Large intestine (tissue), 12 donors: ENCODE data around the gene AIP. TPM values are rescaled to one million over a fixed set of nuclear protein-coding genes. Genes with fewer than 3 reads are reported as not detected.

ENCODE experiments used
- DNase-seq, 2 donors: peaks; one replicate each; pipeline versions ENCODE4 v3.0.0 to v3.0.0-alpha.2; 2013
- H3K27ac ChIP-seq: one replicate; pipeline ENCODE4 v1.5.1; 2013; ENCODE audit warnings: low read length
- H3K27me3 ChIP-seq: 2 replicates; pipeline ENCODE4 v1.6.1; 2013; ENCODE audit warnings: low read length; ENCODE audit not compliant: control insufficient read depth, insufficient read depth
- H3K36me3 ChIP-seq: 2 replicates; pipeline ENCODE4 v1.6.1; 2013; ENCODE audit warnings: low read length; ENCODE audit not compliant: control insufficient read depth, insufficient read depth
- H3K4me1 ChIP-seq: one replicate; pipeline ENCODE4 v1.6.1; 2013; ENCODE audit warnings: low read length; ENCODE audit not compliant: control insufficient read depth, insufficient read depth
- H3K4me3 ChIP-seq: one replicate; pipeline ENCODE4 v1.5.1; 2013; ENCODE audit warnings: low read length
- H3K9me3 ChIP-seq: one replicate; pipeline ENCODE4 v1.6.1; 2013; ENCODE audit warnings: mild to moderate bottlenecking, low read depth, low read length, moderate library complexity; ENCODE audit not compliant: control insufficient read depth
- WGBS: methylation state at CpG from one replicate; pipeline ENCODE4 v1.1.5; 2013; ENCODE audit warnings: low lambda C conversion rate; ENCODE audit not compliant: insufficient coverage; 5-methylcytosine and 5-hydroxymethylcytosine counted together
- long read RNA-seq, 11 donors: transcript quantifications; one replicate each; lab custom pipeline, GENCODE V29; 2026
- polyA plus RNA-seq: library from polyadenylated mRNA; unstranded; fragments of 120-200 nt; gene quantifications from one replicate; pipeline ENCODE4 v1.2.1, GENCODE V29; 2013

The AIP gene
- 48.0 TPM for polyA plus RNA-seq
- long read RNA-seq, donor 1, transcript AIP-201 (6 exons, 1,221 nt) = major isoform, 15 of 15 reads
- long read RNA-seq, donor 1, partial matches to known transcripts = 0 of 15 reads
- long read RNA-seq, donor 1, other reads (novel, unspliced or antisense) = 0 of 15 reads
- long read RNA-seq, donor 2, transcript AIP-201 (6 exons, 1,221 nt) = major isoform, 22 of 25 reads
- long read RNA-seq, donor 2, partial matches to known transcripts = 0 of 25 reads
- long read RNA-seq, donor 2, other reads (novel, unspliced or antisense) = 0 of 25 reads
- long read RNA-seq, donor 3 = 0 reads
- long read RNA-seq, donor 4, partial matches to known transcripts = 0 of 1 reads
- long read RNA-seq, donor 4, other reads (novel, unspliced or antisense) = 0 of 1 reads
- long read RNA-seq, donor 5, transcript AIP-201 (6 exons, 1,221 nt) = major isoform, 12 of 13 reads
- long read RNA-seq, donor 5, partial matches to known transcripts = 0 of 13 reads
- long read RNA-seq, donor 5, other reads (novel, unspliced or antisense) = 0 of 13 reads
- long read RNA-seq, donor 6, transcript AIP-201 (6 exons, 1,221 nt) = major isoform, 22 of 47 reads
- long read RNA-seq, donor 6, partial matches to known transcripts = 18 of 47 reads
- long read RNA-seq, donor 6, other reads (novel, unspliced or antisense) = 5 of 47 reads
- long read RNA-seq, donor 7, transcript AIP-201 (6 exons, 1,221 nt) = major isoform, 13 of 13 reads
- long read RNA-seq, donor 7, partial matches to known transcripts = 0 of 13 reads
- long read RNA-seq, donor 7, other reads (novel, unspliced or antisense) = 0 of 13 reads
- long read RNA-seq, donor 8, transcript AIP-201 (6 exons, 1,221 nt) = major isoform, 20 of 21 reads
- long read RNA-seq, donor 8, partial matches to known transcripts = 0 of 21 reads
- long read RNA-seq, donor 8, other reads (novel, unspliced or antisense) = 0 of 21 reads
- long read RNA-seq, donor 9, transcript AIP-201 (6 exons, 1,221 nt) = major isoform, 25 of 33 reads
- long read RNA-seq, donor 9, partial matches to known transcripts = 0 of 33 reads
- long read RNA-seq, donor 9, other reads (novel, unspliced or antisense) = 5 of 33 reads
- long read RNA-seq, donor 10, transcript AIP-201 (6 exons, 1,221 nt) = major isoform, 25 of 27 reads
- long read RNA-seq, donor 10, partial matches to known transcripts = 0 of 27 reads
- long read RNA-seq, donor 10, other reads (novel, unspliced or antisense) = 0 of 27 reads
- long read RNA-seq, donor 11, transcript AIP-201 (6 exons, 1,221 nt) = major isoform, 13 of 13 reads
- long read RNA-seq, donor 11, partial matches to known transcripts = 0 of 13 reads
- long read RNA-seq, donor 11, other reads (novel, unspliced or antisense) = 0 of 13 reads

DNA sequence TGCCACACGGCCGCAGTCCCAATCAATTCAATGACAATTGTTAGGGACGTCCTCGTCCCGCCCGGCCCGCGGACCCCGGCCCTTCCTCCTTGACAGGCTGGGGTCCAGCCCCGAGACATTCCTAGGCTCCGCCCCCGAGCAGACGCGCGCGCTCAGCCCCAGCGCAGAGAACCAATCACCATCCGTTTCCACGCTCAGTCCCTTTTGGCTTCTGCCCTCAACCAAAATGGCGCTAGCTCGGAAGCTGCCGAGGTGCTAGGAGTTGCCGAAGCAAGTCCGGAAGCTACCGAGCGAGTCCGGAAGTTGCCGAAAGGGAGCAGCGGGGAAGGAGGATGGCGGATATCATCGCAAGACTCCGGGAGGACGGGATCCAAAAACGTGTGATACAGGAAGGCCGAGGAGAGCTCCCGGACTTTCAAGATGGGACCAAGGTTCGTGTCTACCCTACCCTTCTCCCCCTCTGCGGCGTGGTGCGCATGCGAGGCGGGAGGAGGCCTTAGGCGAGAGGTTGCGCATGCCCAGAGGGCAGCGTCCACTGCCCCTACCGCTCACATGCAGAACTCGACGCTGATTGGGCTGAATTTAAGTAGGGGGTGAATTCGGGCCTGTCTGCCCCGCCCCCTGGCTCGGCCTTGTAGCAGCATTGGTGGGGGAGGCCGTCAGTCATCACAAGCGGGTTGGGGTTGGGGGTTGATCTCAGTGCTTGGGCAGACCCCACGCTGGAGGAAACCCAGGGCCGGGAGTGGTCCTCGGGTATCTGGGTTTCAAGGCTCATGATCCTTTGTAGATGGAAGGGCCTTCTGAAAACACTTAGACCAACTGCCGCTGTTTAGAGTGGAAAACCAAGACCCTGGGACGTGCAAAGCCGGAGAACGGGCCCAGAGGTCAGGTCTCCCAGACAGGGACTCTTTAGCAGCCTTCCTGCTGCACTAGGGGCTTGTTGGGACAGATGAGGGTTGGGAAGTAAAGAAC lies at the start of gene AIP:
Gene AIP, plus strand, starts transcription at position 200 of the 972 bp plus-strand sequence. Its CDS starts 133 bp downstream, at position 333.
- DNase-seq = peak; percentile 98 to 99
- Histone ChIP-seq H3K27me3 (no peaks in the 10 kb centered on the region), H3K9me3 (peaks cover 4% of the 10 kb centered on the region), H3K36me3 (peaks cover 10% of the 10 kb centered on the region), H3K4me1 (peaks cover 11% of the 10 kb centered on the region), H3K27ac (peak within 1 kb of the TSS; percentile 53), H3K4me3 (peak within 1 kb of the TSS; percentile 49)
- no CpG with 5 or more reads among the region's 60 CpGs for WGBS

GRCh38 chr11:67433536-67434394 lies 49.1 kb upstream of the AIP start:
- Histone ChIP-seq H3K36me3 (peaks cover 69% of the 10 kb centered on the region), H3K27ac (no peak overlapping the region), H3K4me3 (no peak overlapping the region), H3K4me1 (peaks cover 10% of the 10 kb centered on the region), H3K9me3 (no peaks in the 10 kb centered on the region), H3K27me3 (no peaks in the 10 kb centered on the region)
- no peak for DNase-seq
- WGBS = 100% methylated on average over 2 of the region's 22 CpGs

DNA sequence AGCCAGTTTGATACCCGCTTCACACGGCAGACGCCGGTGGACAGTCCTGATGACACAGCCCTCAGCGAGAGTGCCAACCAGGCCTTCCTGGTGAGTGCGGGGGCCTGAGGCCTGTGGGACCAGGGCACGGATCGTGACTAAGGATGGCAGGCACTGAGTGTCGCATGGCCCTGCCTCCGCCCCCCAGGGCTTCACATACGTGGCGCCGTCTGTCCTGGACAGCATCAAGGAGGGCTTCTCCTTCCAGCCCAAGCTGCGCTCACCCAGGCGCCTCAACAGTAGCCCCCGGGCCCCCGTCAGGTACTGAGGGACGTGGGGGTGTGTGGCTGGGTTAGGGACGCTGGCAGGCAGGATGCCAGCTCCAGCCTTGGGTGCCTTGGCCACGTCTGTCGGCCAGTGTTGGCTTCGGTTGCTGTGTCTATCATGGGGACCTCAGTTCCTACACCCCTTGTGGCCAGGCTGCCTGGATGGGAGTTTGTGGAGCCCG lies 48.4 kb upstream of the AIP start:
- H3K4me1 ChIP-seq = peaks cover 4% of the 10 kb centered on the region
- no peak overlapping the region for H3K4me3 ChIP-seq
- peaks cover 76% of the 10 kb centered on the region for H3K36me3 ChIP-seq

GRCh38 chr11:67435031-67435726 lies 47.6 kb upstream of the AIP start:
- WGBS = no CpG with 5 or more reads among the region's 26 CpGs
- no peak for DNase-seq
- H3K9me3 ChIP-seq = no peaks in the 10 kb centered on the region
- H3K27ac ChIP-seq = no peak overlapping the region
- no peak overlapping the region for H3K4me3 ChIP-seq
- H3K4me1 ChIP-seq = peaks cover 2% of the 10 kb centered on the region
- no peaks in the 10 kb centered on the region for H3K27me3 ChIP-seq
- H3K36me3 ChIP-seq = peaks cover 83% of the 10 kb centered on the region

More for the DNA sequence above, 48.4 kb upstream of the AIP start:
- Histone ChIP-seq H3K9me3 (no peaks in the 10 kb centered on the region), H3K27me3 (no peaks in the 10 kb centered on the region), H3K27ac (no peak overlapping the region)
- no peak for DNase-seq
- WGBS = no CpG with 5 or more reads among the region's 23 CpGs

- Histone ChIP-seq H3K4me3 (no peak overlapping the region), H3K9me3 (no peaks in the 10 kb centered on the region), H3K4me1 (peaks cover 2% of the 10 kb centered on the region), H3K27me3 (no peaks in the 10 kb centered on the region), H3K36me3 (peaks cover 85% of the 10 kb centered on the region), H3K27ac (no peak overlapping the region)
- no peak for DNase-seq
- no CpG with 5 or more reads among the region's 38 CpGs for WGBS
These were observed 46.9 kb upstream of the AIP start for GRCh38 chr11:67435727-67436458.

GRCh38 chr11:67436459-67437081 lies 46.3 kb upstream of the AIP start:
- peaks cover 2% of the 10 kb centered on the region for H3K4me1 ChIP-seq
- no peak overlapping the region for H3K27ac ChIP-seq
- H3K4me3 ChIP-seq = no peak overlapping the region
- H3K9me3 ChIP-seq = no peaks in the 10 kb centered on the region
- no peak for DNase-seq
- H3K27me3 ChIP-seq = no peaks in the 10 kb centered on the region
- WGBS = 60% methylated on average over 1 of the region's 6 CpGs
- peaks cover 87% of the 10 kb centered on the region for H3K36me3 ChIP-seq

DNA sequence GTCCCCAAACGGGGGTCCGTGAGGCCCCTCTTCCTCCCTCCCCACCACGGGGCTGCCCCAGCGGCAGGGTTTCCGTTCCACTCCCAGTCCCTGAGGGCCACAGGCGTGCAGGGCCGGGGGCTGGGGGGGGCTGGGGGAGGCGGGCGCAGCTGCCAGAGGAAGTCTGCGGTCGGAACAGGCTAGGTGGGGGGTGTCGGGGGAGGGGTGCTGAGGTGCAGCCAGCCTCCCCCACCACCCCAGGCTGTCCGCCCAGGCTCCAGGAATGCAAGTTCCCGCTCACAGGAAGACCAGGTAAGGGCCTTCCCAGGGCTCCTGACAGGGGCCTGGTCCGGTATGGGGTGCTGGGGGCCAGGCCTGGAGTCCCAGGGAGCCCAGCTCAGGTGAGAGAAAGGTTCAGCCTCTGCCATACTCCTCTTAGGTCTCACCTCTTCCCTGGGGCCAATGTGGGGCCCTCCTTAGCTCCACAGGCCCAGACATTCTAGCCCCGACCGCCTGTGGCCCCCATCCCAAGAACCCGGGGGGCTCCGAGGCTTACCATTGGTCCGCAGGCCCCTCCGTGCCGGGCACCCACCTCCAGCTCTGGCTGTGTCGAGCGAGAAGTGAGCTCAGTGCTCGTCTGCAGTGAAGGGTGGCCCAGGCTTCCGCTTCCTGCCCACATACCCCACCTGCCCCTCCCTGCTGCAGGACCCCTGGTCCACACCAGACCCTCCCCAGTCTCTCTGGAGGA lies 45.6 kb upstream of the AIP start, which contains the start of gene PTPRCAP:
Gene PTPRCAP, minus strand, starts transcription at position 601 of the 727 bp plus-strand sequence. Its CDS starts 63 bp downstream, at position 538.
- no peak for DNase-seq
- no CpG with 5 or more reads among the region's 26 CpGs for WGBS
- H3K27ac ChIP-seq = no peak within 1 kb of the TSS
- no peaks in the 10 kb centered on the region for H3K9me3 ChIP-seq
- H3K4me1 ChIP-seq = peaks cover 7% of the 10 kb centered on the region
- H3K36me3 ChIP-seq = peaks cover 87% of the 10 kb centered on the region
- no peaks in the 10 kb centered on the region for H3K27me3 ChIP-seq
- no peak within 1 kb of the TSS for H3K4me3 ChIP-seq
